Activated naive CD4-positive, alpha-beta T cell treated with anti-CD3 and anti-CD28 coated beads, Interleukin-2, amount 10 ng/mL, durations not matched to agents 7 days and 5 days (primary cell): Measurements from ENCODE around the gene UMOD.

Experiments used
- CTCF ChIA-PET: fragments of 350-600 bp; sonication (Branson Sonifier 250); formaldehyde crosslinking; loops from one replicate; lab custom pipeline; 2021; ENCODE audit warnings: antibody characterized with exemption; lab: Charles Lee
- DNase-seq: peaks from one replicate; pipeline ENCODE4 v3.0.0-alpha.2; 2020
- H3K27ac Mint-ChIP-seq: one replicate; pipeline ENCODE4 v1.8.0; 2021; ENCODE audit warnings: mild to moderate bottlenecking, moderate library complexity, mixed read lengths
- H3K27me3 Mint-ChIP-seq: one replicate; pipeline ENCODE4 v1.8.0; 2021; ENCODE audit warnings: mild to moderate bottlenecking, mixed read lengths
- H3K36me3 Mint-ChIP-seq: one replicate; pipeline ENCODE4 v1.8.0; 2021; ENCODE audit warnings: mixed read lengths
- H3K4me1 Mint-ChIP-seq: one replicate; pipeline ENCODE4 v1.8.0; 2021; ENCODE audit warnings: mixed read lengths
- H3K4me3 Mint-ChIP-seq: one replicate; pipeline ENCODE4 v1.8.0; 2021; ENCODE audit warnings: mild to moderate bottlenecking, moderate library complexity, mixed read lengths
- H3K9me3 Mint-ChIP-seq: one replicate; pipeline ENCODE4 v1.8.0; 2021; ENCODE audit warnings: mixed read lengths

Gene UMOD

DNA sequence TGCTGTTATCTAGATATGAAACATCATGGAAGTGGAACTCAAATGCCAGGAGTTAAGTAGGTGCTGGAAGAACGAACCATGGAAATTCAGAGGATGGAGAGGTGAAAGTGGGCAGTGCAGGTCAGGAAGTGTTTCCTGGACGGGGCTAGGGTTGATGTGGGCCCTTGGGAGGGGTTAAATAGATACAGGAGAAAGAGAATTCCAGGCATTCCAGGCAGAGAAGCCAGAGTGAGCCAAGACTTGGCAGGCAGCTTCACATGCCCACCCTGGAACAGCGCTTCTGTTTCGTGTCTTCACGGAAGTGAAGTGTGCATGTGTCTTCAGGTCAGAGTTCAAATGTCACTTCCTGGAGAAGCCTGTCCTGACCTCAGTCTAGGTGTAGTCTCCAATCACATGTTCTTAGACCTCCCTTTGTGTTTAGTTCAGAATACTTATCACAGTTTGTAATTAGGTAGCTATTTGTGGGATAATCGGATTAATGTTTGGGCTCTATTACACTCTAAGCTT lies 66.5 kb downstream of the UMOD start:
- no peaks in the 10 kb centered on the region for H3K36me3 Mint-ChIP-seq
- DNase-seq, result no peak
- no peaks in the 10 kb centered on the region for H3K4me1 Mint-ChIP-seq
- no peak overlapping the region for H3K27ac Mint-ChIP-seq
- CTCF ChIA-PET, result no interaction called here
- no peak overlapping the region for H3K4me3 Mint-ChIP-seq
- H3K9me3 Mint-ChIP-seq, result no peaks in the 10 kb centered on the region
- H3K27me3 Mint-ChIP-seq, result no peaks in the 10 kb centered on the region
